Measurements from ENCODE around the gene ILKAP.

DNA sequence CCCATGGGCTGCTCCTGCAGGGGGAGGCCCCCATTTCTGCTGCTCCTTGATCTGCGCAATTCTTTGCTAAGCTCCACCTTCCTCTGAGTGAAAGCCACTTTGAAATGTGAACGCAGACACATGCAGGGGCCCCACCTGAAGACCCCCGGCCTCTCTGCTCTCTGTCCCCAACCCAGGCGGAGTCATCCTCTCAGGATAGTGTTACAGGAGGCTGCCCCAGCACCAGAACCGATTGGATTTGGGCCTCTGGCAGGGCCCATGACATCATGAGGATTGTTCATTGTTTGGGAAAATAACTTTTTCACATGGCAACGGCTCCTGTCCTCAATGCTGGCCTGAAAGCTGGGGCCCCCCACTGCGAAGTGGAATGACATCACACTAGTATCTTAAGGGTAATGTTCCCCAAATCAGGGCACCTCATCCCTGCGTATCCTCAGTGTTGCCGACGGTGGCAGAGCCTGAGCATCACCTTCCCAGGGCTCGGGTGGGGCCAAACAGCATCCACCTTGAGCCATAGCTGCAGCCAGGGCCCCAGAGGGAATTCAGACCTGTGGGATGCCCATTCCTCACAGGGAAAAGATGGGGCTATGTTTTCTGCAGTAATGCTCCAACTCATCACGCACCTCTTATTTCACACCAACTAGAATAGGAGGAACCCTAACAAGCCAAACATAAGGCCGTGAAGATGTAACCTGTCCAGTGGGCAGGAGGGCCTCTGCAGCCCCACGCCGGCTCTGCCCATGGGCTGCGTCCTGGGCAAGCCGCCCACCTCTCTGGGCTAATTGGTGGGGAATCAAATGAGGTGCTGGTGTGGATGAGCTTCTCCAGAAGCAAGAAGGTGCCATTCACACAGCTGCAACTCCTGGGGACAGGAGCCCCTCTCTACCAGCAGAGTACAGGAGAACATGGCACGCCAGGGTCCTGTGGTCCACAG lies 47.5 kb downstream of the ILKAP start:
- TF ChIP-seq CTCF (IDR thresholded peaks at IDR 0.05) (no peak), POLR2A (IDR thresholded peaks at IDR 0.05) (no peak)
